C4-2B (cell line): ENCODE results near the gene DBNL.
"Not testable (repeated sequence)": the region's sequence is repeated elsewhere in the genome, so short reads cannot be mapped to it uniquely, and the experiment has no call there.

Experiments used
- CTCF ChIP-seq: fragments of 450-650 bp; conservative IDR thresholded peaks from 2 replicates; pipeline ENCODE4 v1.5.1; 2017; ENCODE audit warnings: mild to moderate bottlenecking
- ZFX ChIP-seq: fragments of 450-650 bp; IDR thresholded peaks from 2 replicates; pipeline ENCODE4 v1.6.1; 2017

- TF ChIP-seq CTCF, ZFX: not testable (repeated sequence)
Measured at GRCh38 chr7:43997532-43997931, 47.0 kb upstream of the DBNL start, which contains the start of gene SPDYE1.
